Neuron (in vitro differentiated cells): ENCODE data around the gene NDE1.

Experiments
- H2AFZ ChIP-seq: one replicate; pipeline ENCODE4 v1.6.1; 2013; ENCODE audit warnings: low read depth, mild to moderate bottlenecking, inconsistent platforms, low read length, moderate library complexity
- H3K27me3 ChIP-seq: one replicate; pipeline ENCODE4 v1.6.1; 2013; ENCODE audit warnings: low read length; ENCODE audit not compliant: insufficient read depth
- H3K36me3 ChIP-seq: one replicate; pipeline ENCODE4 v1.6.1; 2013; ENCODE audit warnings: low read length; ENCODE audit not compliant: insufficient read depth
- H3K4me1 ChIP-seq: one replicate; pipeline ENCODE4 v1.6.1; 2013; ENCODE audit warnings: low read length; ENCODE audit not compliant: insufficient read depth
- H3K4me3 ChIP-seq: 2 replicates; pipeline ENCODE4 v1.5.1; 2013; ENCODE audit warnings: mild to moderate bottlenecking, low read length, moderate library complexity
- H3K9me3 ChIP-seq: one replicate; pipeline ENCODE4 v1.6.1; 2013; ENCODE audit warnings: low read length

The NDE1 gene

GRCh38 chr16:15610369-15610871, 39.6 kb upstream of the NDE1 start:
- Histone ChIP-seq H3K4me3 (no peak overlapping the region), H3K36me3 (peaks cover 78% of the 10 kb centered on the region), H2AFZ (no peak overlapping the region), H3K4me1 (no peaks in the 10 kb centered on the region), H3K27me3 (no peaks in the 10 kb centered on the region), H3K9me3 (no peaks in the 10 kb centered on the region)

- H2AFZ ChIP-seq = no peak overlapping the region
- H3K9me3 ChIP-seq = no peaks in the 10 kb centered on the region
- H3K4me1 ChIP-seq = no peaks in the 10 kb centered on the region
- H3K4me3 ChIP-seq = no peak overlapping the region
- H3K36me3 ChIP-seq = peaks cover 80% of the 10 kb centered on the region
- H3K27me3 ChIP-seq = no peaks in the 10 kb centered on the region
Measured at GRCh38 chr16:15611610-15612009, 38.4 kb upstream of the NDE1 start.

- no peaks in the 10 kb centered on the region for H3K4me1 ChIP-seq
- peaks cover 82% of the 10 kb centered on the region for H3K36me3 ChIP-seq
- H2AFZ ChIP-seq = no peak overlapping the region
- no peaks in the 10 kb centered on the region for H3K27me3 ChIP-seq
- H3K4me3 ChIP-seq = no peak overlapping the region
- no peaks in the 10 kb centered on the region for H3K9me3 ChIP-seq
Measured at GRCh38 chr16:15613676-15614075, 36.4 kb upstream of the NDE1 start.

DNA sequence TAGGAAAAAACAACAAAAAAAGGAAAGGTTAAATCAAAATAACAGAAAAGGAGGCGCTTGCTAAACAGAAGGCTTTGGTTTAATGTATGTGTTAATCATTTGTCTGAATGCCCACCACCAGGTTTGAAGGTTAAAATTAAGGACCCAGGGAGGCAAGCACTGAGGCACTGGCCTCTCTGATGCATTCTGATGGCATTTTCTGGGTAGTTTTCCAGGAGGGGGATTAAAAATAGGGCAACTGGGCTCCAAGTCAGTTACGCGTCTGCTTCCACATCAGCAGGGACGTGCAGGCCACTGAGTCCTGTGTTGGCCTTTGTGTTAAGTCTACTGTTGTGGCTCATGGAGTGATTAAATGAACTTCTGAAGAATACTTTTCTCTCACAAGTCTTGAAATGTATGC, 34.0 kb upstream of the NDE1 start:
- H3K4me3 ChIP-seq = no peak overlapping the region
- H2AFZ ChIP-seq = no peak overlapping the region
- no peaks in the 10 kb centered on the region for H3K4me1 ChIP-seq
- H3K9me3 ChIP-seq = no peaks in the 10 kb centered on the region
- H3K36me3 ChIP-seq = peaks cover 83% of the 10 kb centered on the region
- no peaks in the 10 kb centered on the region for H3K27me3 ChIP-seq

DNA sequence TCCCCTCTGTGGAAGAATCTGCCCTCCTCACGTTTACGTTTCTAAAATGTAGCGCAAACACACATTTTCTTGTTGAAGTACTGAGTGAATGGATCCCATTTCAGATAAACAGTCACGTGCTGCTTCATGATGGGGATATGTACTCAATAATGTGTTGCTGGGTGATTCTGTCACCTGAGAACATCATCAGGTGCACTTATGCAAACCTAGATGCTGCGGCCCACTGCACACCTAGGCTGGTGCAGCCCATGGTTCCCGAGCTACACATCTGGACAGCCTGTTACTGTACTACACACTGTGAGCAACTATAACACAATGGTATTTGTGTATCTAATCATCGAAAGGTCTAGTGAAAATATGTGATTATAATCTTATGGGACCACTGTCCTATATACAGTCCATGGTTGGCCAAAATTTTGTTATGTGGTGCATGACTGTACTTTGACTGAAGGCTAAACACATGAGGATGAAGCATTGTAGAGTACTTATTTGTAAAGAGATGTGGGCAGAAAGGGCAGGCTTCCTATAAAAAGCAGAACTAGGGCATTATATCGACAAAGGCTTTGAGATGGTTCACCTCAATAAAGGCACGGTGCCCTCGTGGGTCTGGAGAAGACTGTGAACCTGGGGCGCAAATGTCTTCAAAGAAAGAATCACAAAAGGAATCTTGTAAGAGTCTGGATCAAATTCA, 33.4 kb upstream of the NDE1 start:
- Histone ChIP-seq H3K27me3 (no peaks in the 10 kb centered on the region), H3K4me1 (no peaks in the 10 kb centered on the region), H3K9me3 (no peaks in the 10 kb centered on the region), H3K36me3 (peaks cover 85% of the 10 kb centered on the region), H2AFZ (no peak overlapping the region), H3K4me3 (no peak overlapping the region)

DNA sequence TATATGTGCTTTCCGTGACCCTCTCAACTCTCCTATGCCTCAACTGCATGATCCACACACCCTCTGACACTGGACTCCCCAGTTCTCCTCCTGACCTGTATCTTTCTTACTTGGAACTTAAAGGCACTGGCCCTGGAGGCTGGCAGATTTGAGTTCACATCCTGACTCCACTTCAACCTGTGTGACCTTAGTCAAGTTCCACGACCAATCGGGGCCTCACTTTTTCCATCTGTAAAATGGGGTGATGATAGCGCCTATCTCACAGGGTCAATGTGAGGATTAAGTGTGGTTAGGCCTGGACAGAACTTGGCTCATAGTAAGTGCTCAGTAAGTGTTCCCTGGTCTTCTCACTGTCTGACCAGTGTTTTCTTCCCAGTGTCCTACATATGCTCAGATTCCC, 32.1 kb upstream of the NDE1 start:
- Histone ChIP-seq H3K27me3 (no peaks in the 10 kb centered on the region), H3K9me3 (no peaks in the 10 kb centered on the region), H3K4me3 (no peak overlapping the region), H3K36me3 (peaks cover 84% of the 10 kb centered on the region), H3K4me1 (no peaks in the 10 kb centered on the region), H2AFZ (no peak overlapping the region)

- Histone ChIP-seq H3K4me3 (no peak overlapping the region), H3K27me3 (no peaks in the 10 kb centered on the region), H3K9me3 (no peaks in the 10 kb centered on the region), H2AFZ (no peak overlapping the region), H3K4me1 (no peaks in the 10 kb centered on the region), H3K36me3 (peaks cover 83% of the 10 kb centered on the region)
Measured at GRCh38 chr16:15618392-15618791, 31.7 kb upstream of the NDE1 start.

GRCh38 chr16:15620611-15621195, 29.3 kb upstream of the NDE1 start:
- Histone ChIP-seq H3K4me3 (no peak overlapping the region), H3K27me3 (no peaks in the 10 kb centered on the region), H2AFZ (no peak overlapping the region), H3K36me3 (peaks cover 91% of the 10 kb centered on the region), H3K9me3 (no peaks in the 10 kb centered on the region), H3K4me1 (no peaks in the 10 kb centered on the region)

DNA sequence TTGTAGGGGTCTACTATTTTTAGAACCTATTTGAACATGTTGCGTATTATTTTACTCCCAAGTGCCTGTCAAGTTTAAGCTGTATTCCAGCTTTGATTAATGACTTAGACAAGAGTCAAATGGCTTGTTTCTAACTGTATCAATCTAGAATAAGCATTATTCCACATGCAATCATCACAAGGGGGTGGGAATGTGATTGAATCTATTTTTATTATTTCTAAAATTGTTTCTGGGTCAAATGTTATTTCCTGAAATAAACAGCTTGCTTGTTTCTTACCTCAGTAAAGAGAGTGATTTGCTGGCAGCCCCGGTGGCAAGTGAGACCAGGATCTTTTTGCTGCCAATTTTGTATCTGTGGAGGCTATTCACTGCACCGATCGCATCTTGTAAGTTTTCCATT, 28.6 kb upstream of the NDE1 start:
- no peak overlapping the region for H2AFZ ChIP-seq
- H3K36me3 ChIP-seq = peaks cover 90% of the 10 kb centered on the region
- H3K4me1 ChIP-seq = no peaks in the 10 kb centered on the region
- no peaks in the 10 kb centered on the region for H3K27me3 ChIP-seq
- H3K9me3 ChIP-seq = no peaks in the 10 kb centered on the region
- no peak overlapping the region for H3K4me3 ChIP-seq

GRCh38 chr16:15621889-15622288, 28.2 kb upstream of the NDE1 start:
- Histone ChIP-seq H3K4me1 (no peaks in the 10 kb centered on the region), H3K9me3 (no peaks in the 10 kb centered on the region), H2AFZ (no peak overlapping the region), H3K27me3 (no peaks in the 10 kb centered on the region), H3K36me3 (peaks cover 85% of the 10 kb centered on the region), H3K4me3 (no peak overlapping the region)

DNA sequence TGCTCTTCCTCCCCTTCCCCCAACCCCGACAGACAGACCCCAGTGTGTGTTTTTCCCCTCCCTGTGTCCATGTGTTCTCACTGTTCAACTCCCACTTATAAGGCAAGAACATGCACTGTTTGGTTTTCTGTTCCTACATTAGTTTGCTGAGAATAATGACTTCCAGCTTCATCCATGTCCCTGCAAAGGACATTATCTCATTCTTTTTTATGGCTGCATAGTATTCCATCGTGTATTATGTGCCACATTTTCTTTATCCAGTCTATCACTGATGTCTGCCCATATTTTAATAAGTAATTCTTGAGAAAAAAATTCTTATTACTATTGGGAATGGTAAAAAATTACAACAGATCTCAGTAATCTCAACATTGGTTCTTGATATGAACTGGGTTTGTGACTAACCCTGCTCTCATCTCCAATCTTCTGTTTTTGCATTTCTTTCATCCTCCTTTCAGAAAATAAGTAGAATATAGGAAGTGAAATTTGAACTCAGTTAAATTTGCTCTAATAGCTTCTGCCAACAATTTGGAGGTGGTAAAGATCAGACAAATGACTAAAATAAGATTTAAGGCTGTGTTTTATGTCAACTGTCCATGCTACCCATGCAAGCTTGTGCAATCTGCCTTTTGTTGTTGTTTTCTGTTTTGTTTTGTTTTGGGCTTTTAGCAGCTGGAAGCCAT, 18.2 kb upstream of the NDE1 start:
- no peak overlapping the region for H3K4me3 ChIP-seq
- no peaks in the 10 kb centered on the region for H3K4me1 ChIP-seq
- H3K9me3 ChIP-seq = no peaks in the 10 kb centered on the region
- peaks cover 84% of the 10 kb centered on the region for H3K36me3 ChIP-seq
- no peaks in the 10 kb centered on the region for H3K27me3 ChIP-seq
- no peak overlapping the region for H2AFZ ChIP-seq

DNA sequence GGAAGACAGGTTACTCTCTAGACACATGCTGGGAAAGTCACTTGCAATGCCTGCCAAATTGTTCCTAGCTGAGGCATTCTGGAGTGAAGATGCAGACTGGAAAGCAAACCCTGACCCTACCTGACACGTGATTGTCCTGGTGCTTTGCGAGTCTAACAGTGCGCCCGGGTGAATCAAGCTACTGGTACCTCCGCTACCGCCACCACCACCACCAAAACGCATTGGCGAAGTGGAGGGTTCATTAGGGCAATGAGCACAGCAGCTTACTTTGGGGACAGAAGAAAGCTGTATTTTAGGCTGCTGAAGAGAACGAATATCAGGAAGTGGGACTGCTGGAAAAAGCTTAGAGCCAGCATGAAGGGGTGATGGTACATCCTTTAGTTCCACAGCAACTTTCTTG, 14.1 kb upstream of the NDE1 start:
- H3K4me1 ChIP-seq = no peaks in the 10 kb centered on the region
- no peak overlapping the region for H2AFZ ChIP-seq
- no peaks in the 10 kb centered on the region for H3K9me3 ChIP-seq
- no peaks in the 10 kb centered on the region for H3K27me3 ChIP-seq
- H3K4me3 ChIP-seq = no peak overlapping the region
- H3K36me3 ChIP-seq = peaks cover 77% of the 10 kb centered on the region

GRCh38 chr16:15636392-15636873, 13.6 kb upstream of the NDE1 start:
- no peaks in the 10 kb centered on the region for H3K27me3 ChIP-seq
- peaks cover 3% of the 10 kb centered on the region for H3K4me1 ChIP-seq
- H3K4me3 ChIP-seq = no peak overlapping the region
- H3K36me3 ChIP-seq = peaks cover 73% of the 10 kb centered on the region
- no peak overlapping the region for H2AFZ ChIP-seq
- H3K9me3 ChIP-seq = no peaks in the 10 kb centered on the region
